Amniotic stem cell (primary cell): Measurements from ENCODE around the gene FABP7.

Source experiments
- DNase-seq: peaks from one replicate; lab custom pipeline; 2025; lab: John Stamatoyannopoulos, UW

The FABP7 gene

GRCh38 chr6:122798099-122798641, 18.7 kb downstream of the FABP7 start:
- peak; percentile 1 for DNase-seq

- DNase-seq: no peak
Measured at GRCh38 chr6:122799140-122799745, 19.7 kb downstream of the FABP7 start.

- peak; percentile 1 for DNase-seq
Measured at GRCh38 chr6:122799916-122800686, 20.6 kb downstream of the FABP7 start.

GRCh38 chr6:122800906-122801305, 21.4 kb downstream of the FABP7 start:
- no peak for DNase-seq

GRCh38 chr6:122801397-122801796, 21.9 kb downstream of the FABP7 start:
- DNase-seq: no peak

GRCh38 chr6:122803171-122803661, 23.7 kb downstream of the FABP7 start:
- no peak for DNase-seq

- no peak for DNase-seq
Measured at GRCh38 chr6:122804962-122805485, 25.5 kb downstream of the FABP7 start.

- no peak for DNase-seq
Measured at GRCh38 chr6:122806291-122806690, 26.8 kb downstream of the FABP7 start.

GRCh38 chr6:122808121-122808885, 28.8 kb downstream of the FABP7 start:
- DNase-seq: no peak

GRCh38 chr6:122809001-122809400, 29.5 kb downstream of the FABP7 start:
- DNase-seq: no peak

GRCh38 chr6:122809691-122810090, 30.2 kb downstream of the FABP7 start:
- DNase-seq: no peak

- no peak for DNase-seq
Measured at GRCh38 chr6:122810189-122810588, 30.7 kb downstream of the FABP7 start.

- DNase-seq: no peak
Measured at GRCh38 chr6:122817358-122817757, 37.8 kb downstream of the FABP7 start.

- DNase-seq: no peak
Measured at GRCh38 chr6:122817766-122818165, 38.2 kb downstream of the FABP7 start.

- no peak for DNase-seq
Measured at GRCh38 chr6:122818866-122819265, 39.4 kb downstream of the FABP7 start.

- DNase-seq: no peak
Measured at GRCh38 chr6:122821095-122821494, 41.6 kb downstream of the FABP7 start.

GRCh38 chr6:122825163-122825562, 45.6 kb downstream of the FABP7 start:
- no peak for DNase-seq

GRCh38 chr6:122829456-122829855, 49.9 kb downstream of the FABP7 start:
- no peak for DNase-seq

- no peak for DNase-seq
Measured at GRCh38 chr6:122831511-122831910, 52.0 kb downstream of the FABP7 start.

GRCh38 chr6:122832459-122832858, 52.9 kb downstream of the FABP7 start:
- DNase-seq: no peak

- DNase-seq: no peak
Measured at GRCh38 chr6:122833021-122833491, 53.5 kb downstream of the FABP7 start.
